Measurements from ENCODE around the gene HEG1.

HEG1 gene

DNA sequence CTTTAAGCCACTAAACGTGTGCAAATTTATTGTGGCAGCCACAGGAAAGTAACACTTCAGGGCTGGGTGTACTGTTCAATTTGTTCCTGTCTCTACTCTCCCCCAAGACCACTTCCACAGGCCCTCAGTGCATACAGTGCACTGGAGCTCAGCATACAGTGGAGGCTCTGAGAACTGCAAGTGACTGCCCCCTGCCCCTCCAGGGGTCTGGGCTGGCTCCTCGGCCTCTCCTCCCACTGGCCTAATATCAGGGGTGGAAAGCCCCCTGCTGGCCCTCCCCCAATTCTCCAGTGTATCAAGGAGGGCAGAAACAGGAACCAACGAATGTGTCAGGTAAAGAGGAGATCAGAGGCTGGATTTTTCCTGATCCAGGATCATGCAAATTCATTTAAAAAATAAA, 19.9 kb upstream of the HEG1 start:
- Histone ChIP-seq H4K8ac (ENCODE audit: low read depth, low read length) (no peak overlapping the region), H3K79me1 (ENCODE audit: low read depth, low read length) (no peaks in the 10 kb centered on the region), H3K27me3 (ENCODE audit: control insufficient read depth in 3 of 3, insufficient read depth in 3 of 3, low read depth in 1 of 3, low read length in 3 of 3) (no peaks in the 10 kb centered on the region), H2AFZ (ENCODE audit: low read length) (peak overlapping the region; percentile 53), H3K9me3 (replicated peaks in 1 of 2; ENCODE audit: control insufficient read depth in 2 of 2, insufficient read depth in 1 of 2, low read depth in 1 of 2, low read length in 2 of 2) (no peaks in the 10 kb centered on the region), H3K4ac (ENCODE audit: low read length) (no peak overlapping the region), H3K14ac (ENCODE audit: low read length) (no peak overlapping the region), H2BK120ac (ENCODE audit: low read depth, low read length) (no peak overlapping the region), H3K36me3 (replicated peaks in 1 of 2; ENCODE audit: control insufficient read depth in 2 of 2, insufficient read depth in 2 of 2, low read length in 2 of 2) (peaks cover 0 to 4% of the 10 kb centered on the region in 2 donors), H3K23ac (ENCODE audit: low read depth, low read length, poor library complexity) (no peak overlapping the region), H3K4me3 (ENCODE audit: low read length in 2 of 2) (no peak overlapping the region), H2BK15ac (ENCODE audit: low read length) (peak overlapping the region; percentile 1), H3K4me2 (ENCODE audit: insufficient read depth, low read length, poor library complexity, severe bottlenecking) (no peak overlapping the region), H3K4me1 (ENCODE audit: control insufficient read depth in 2 of 2, insufficient read depth in 1 of 2, low read depth in 1 of 2, low read length in 2 of 2) (peaks cover 2% of the 10 kb centered on the region in 2 donors), H3K27ac (replicated peaks; ENCODE audit: low read length) (no peak overlapping the region), H3K18ac (ENCODE audit: low read length) (no peak overlapping the region), H2AK5ac (ENCODE audit: low read depth, low read length) (no peak overlapping the region), H2BK12ac (ENCODE audit: low read length) (no peak overlapping the region), H3K9ac (ENCODE audit: low read depth, low read length, poor library complexity) (no peak overlapping the region), H4K91ac (ENCODE audit: low read depth, low read length, poor library complexity) (no peak overlapping the region), H2BK5ac (ENCODE audit: low read length) (no peak overlapping the region)
- DNase-seq (ENCODE audit: low spot score): no peak
- WGBS, 2 donors (ENCODE audit: extremely low coverage in 2 of 2, insufficient read length in 2 of 2, insufficient replicate concordance in 1 of 2): no CpG with 5 or more reads among the region's 3 CpGs

DNA sequence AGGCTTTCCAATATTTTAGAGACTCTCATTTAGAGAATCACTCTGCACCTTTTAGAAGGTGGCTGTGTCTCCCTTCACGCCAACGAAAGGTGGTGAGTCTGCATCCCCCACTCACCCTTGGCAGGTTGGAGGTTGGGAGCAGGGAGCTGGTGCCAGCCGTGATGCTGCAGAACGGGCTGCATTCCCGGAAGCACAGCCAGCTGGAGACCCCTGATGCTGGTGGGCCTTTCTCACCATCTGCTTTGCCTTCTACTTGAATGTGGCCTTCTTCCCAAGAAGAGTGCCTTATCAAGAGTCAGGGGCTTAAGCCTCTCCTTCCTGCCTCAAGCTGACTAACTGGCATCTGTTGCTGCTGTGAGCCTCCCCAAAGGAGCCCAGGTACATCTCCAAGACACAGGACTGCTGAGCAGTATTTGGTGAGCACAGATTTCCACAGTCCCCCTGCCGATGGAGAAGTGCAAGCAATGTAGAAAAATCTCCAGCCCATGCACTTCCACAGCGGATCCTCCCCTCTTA, 17.7 kb upstream of the HEG1 start:
- no peak overlapping the region for H2AK5ac ChIP-seq (ENCODE audit: low read depth, low read length)
- no peaks in the 10 kb centered on the region for H3K9me3 ChIP-seq (replicated peaks in 1 of 2; ENCODE audit: control insufficient read depth in 2 of 2, insufficient read depth in 1 of 2, low read depth in 1 of 2, low read length in 2 of 2)
- peak overlapping the region; percentile 7 for H3K18ac ChIP-seq (ENCODE audit: low read length)
- no CpG with 5 or more reads among the region's 7 CpGs for whole genome bisulfite sequencing, 2 donors (ENCODE audit: extremely low coverage in 2 of 2, insufficient read length in 2 of 2, insufficient replicate concordance in 1 of 2)
- no peak overlapping the region for H2BK120ac ChIP-seq (ENCODE audit: low read depth, low read length)
- H3K23ac ChIP-seq (ENCODE audit: low read depth, low read length, poor library complexity): no peak overlapping the region
- no peak overlapping the region for H2BK5ac ChIP-seq (ENCODE audit: low read length)
- H3K27me3 ChIP-seq (ENCODE audit: control insufficient read depth in 3 of 3, insufficient read depth in 3 of 3, low read depth in 1 of 3, low read length in 3 of 3): no peaks in the 10 kb centered on the region
- no peak overlapping the region for H3K4ac ChIP-seq (ENCODE audit: low read length)
- H4K8ac ChIP-seq (ENCODE audit: low read depth, low read length): no peak overlapping the region
- no peak overlapping the region for H3K4me2 ChIP-seq (ENCODE audit: insufficient read depth, low read length, poor library complexity, severe bottlenecking)
- H3K79me1 ChIP-seq (ENCODE audit: low read depth, low read length): no peaks in the 10 kb centered on the region
- H3K4me3 ChIP-seq (ENCODE audit: low read length in 2 of 2): no peak overlapping the region
- H3K9ac ChIP-seq (ENCODE audit: low read depth, low read length, poor library complexity): no peak overlapping the region
- H4K91ac ChIP-seq (ENCODE audit: low read depth, low read length, poor library complexity): no peak overlapping the region
- no peak overlapping the region for H3K14ac ChIP-seq (ENCODE audit: low read length)
- no peak overlapping the region for H2BK15ac ChIP-seq (ENCODE audit: low read length)
- no peak overlapping the region for H2BK12ac ChIP-seq (ENCODE audit: low read length)
- H3K36me3 ChIP-seq (replicated peaks in 1 of 2; ENCODE audit: control insufficient read depth in 2 of 2, insufficient read depth in 2 of 2, low read length in 2 of 2): no peaks in the 10 kb centered on the region
- no peak for DNase-seq (ENCODE audit: low spot score)
- peaks cover 2% of the 10 kb centered on the region in 2 donors for H3K4me1 ChIP-seq (ENCODE audit: control insufficient read depth in 2 of 2, insufficient read depth in 1 of 2, low read depth in 1 of 2, low read length in 2 of 2)
- no peak overlapping the region for H3K27ac ChIP-seq (replicated peaks; ENCODE audit: low read length)
- no peak overlapping the region for H2AFZ ChIP-seq (ENCODE audit: low read length)

DNA sequence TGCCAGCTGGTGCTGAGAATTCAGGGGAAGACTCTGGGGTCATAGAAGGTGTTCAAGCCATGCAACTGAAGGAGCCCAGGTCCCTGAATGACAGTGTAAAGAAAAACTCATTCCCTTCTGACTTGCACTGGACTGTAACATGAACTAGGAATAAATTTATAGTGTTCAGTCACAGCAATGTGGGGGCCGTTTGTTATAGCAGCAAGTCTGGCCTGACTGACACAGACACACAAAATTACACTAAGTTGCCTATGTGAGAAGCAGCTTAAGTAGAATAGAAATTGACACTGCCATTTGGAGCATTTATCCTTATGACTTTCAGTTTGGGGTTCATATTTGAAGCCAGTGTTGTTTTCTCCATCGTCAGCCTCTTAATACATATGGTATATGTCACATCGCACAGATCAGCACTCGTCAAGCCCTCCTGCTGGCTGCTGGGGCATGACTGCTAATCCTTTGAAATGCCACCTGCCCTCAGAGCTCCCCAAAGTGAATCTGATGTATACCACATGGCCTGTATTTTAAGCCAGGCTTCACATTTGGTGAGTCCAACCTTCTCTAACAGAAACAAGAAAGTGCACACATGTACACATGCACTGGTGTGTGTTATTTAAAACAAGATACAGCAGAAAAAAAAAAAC, 17.1 kb upstream of the HEG1 start:
- Histone ChIP-seq H3K9me3 (replicated peaks in 1 of 2; ENCODE audit: control insufficient read depth in 2 of 2, insufficient read depth in 1 of 2, low read depth in 1 of 2, low read length in 2 of 2) (no peaks in the 10 kb centered on the region), H3K4me3 (ENCODE audit: low read length in 2 of 2) (no peak overlapping the region), H2AK5ac (ENCODE audit: low read depth, low read length) (no peak overlapping the region), H3K9ac (ENCODE audit: low read depth, low read length, poor library complexity) (no peak overlapping the region), H2BK12ac (ENCODE audit: low read length) (no peak overlapping the region), H2BK5ac (ENCODE audit: low read length) (no peak overlapping the region), H3K4me2 (ENCODE audit: insufficient read depth, low read length, poor library complexity, severe bottlenecking) (no peak overlapping the region), H3K36me3 (replicated peaks in 1 of 2; ENCODE audit: control insufficient read depth in 2 of 2, insufficient read depth in 2 of 2, low read length in 2 of 2) (no peaks in the 10 kb centered on the region), H2AFZ (ENCODE audit: low read length) (no peak overlapping the region), H3K4me1 (ENCODE audit: control insufficient read depth in 2 of 2, insufficient read depth in 1 of 2, low read depth in 1 of 2, low read length in 2 of 2) (peaks cover 2% of the 10 kb centered on the region in 2 donors), H3K27me3 (ENCODE audit: control insufficient read depth in 3 of 3, insufficient read depth in 3 of 3, low read depth in 1 of 3, low read length in 3 of 3) (no peaks in the 10 kb centered on the region), H3K79me1 (ENCODE audit: low read depth, low read length) (no peaks in the 10 kb centered on the region), H2BK15ac (ENCODE audit: low read length) (no peak overlapping the region), H4K91ac (ENCODE audit: low read depth, low read length, poor library complexity) (no peak overlapping the region), H3K14ac (ENCODE audit: low read length) (no peak overlapping the region), H3K27ac (replicated peaks; ENCODE audit: low read length) (no peak overlapping the region), H3K4ac (ENCODE audit: low read length) (no peak overlapping the region), H3K23ac (ENCODE audit: low read depth, low read length, poor library complexity) (no peak overlapping the region), H3K18ac (ENCODE audit: low read length) (no peak overlapping the region), H4K8ac (ENCODE audit: low read depth, low read length) (no peak overlapping the region), H2BK120ac (ENCODE audit: low read depth, low read length) (no peak overlapping the region)
- no CpG with 5 or more reads among the region's 4 CpGs for WGBS, 2 donors (ENCODE audit: extremely low coverage in 2 of 2, insufficient read length in 2 of 2, insufficient replicate concordance in 1 of 2)
- DNase-seq (ENCODE audit: low spot score): no peak

DNA sequence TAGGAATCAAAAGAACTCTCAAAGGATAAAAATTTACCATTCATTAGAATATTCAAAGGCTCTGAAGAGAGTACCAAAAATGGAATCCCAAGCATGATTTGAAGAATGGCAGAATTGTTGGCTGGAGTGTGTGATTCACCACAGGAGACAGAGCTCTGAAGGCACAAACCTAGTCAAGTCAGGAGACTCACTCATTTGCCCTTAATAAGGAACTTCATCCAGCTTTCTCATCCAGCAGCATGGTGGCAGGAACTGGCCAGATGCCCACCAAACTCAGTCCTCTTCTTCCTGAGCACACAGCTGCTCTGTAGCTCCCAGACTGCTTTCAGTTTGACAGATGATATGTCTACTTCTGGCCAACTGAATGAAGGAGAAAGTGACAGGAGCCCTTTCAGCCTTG, 16.5 kb upstream of the HEG1 start:
- H3K27me3 ChIP-seq (ENCODE audit: control insufficient read depth in 3 of 3, insufficient read depth in 3 of 3, low read depth in 1 of 3, low read length in 3 of 3): no peaks in the 10 kb centered on the region
- H3K36me3 ChIP-seq (replicated peaks in 1 of 2; ENCODE audit: control insufficient read depth in 2 of 2, insufficient read depth in 2 of 2, low read length in 2 of 2): no peaks in the 10 kb centered on the region
- H3K23ac ChIP-seq (ENCODE audit: low read depth, low read length, poor library complexity): no peak overlapping the region
- DNase-seq (ENCODE audit: low spot score): no peak
- H2AFZ ChIP-seq (ENCODE audit: low read length): no peak overlapping the region
- H3K4me2 ChIP-seq (ENCODE audit: insufficient read depth, low read length, poor library complexity, severe bottlenecking): no peak overlapping the region
- H4K91ac ChIP-seq (ENCODE audit: low read depth, low read length, poor library complexity): no peak overlapping the region
- H2BK5ac ChIP-seq (ENCODE audit: low read length): no peak overlapping the region
- H2AK5ac ChIP-seq (ENCODE audit: low read depth, low read length): no peak overlapping the region
- no peak overlapping the region for H3K14ac ChIP-seq (ENCODE audit: low read length)
- H3K4ac ChIP-seq (ENCODE audit: low read length): no peak overlapping the region
- no peak overlapping the region for H2BK12ac ChIP-seq (ENCODE audit: low read length)
- no peaks in the 10 kb centered on the region for H3K79me1 ChIP-seq (ENCODE audit: low read depth, low read length)
- peaks cover 2% of the 10 kb centered on the region in 2 donors for H3K4me1 ChIP-seq (ENCODE audit: control insufficient read depth in 2 of 2, insufficient read depth in 1 of 2, low read depth in 1 of 2, low read length in 2 of 2)
- no peak overlapping the region for H2BK15ac ChIP-seq (ENCODE audit: low read length)
- H3K9ac ChIP-seq (ENCODE audit: low read depth, low read length, poor library complexity): no peak overlapping the region
- H4K8ac ChIP-seq (ENCODE audit: low read depth, low read length): no peak overlapping the region
- no peaks in the 10 kb centered on the region for H3K9me3 ChIP-seq (replicated peaks in 1 of 2; ENCODE audit: control insufficient read depth in 2 of 2, insufficient read depth in 1 of 2, low read depth in 1 of 2, low read length in 2 of 2)
- no peak overlapping the region for H3K18ac ChIP-seq (ENCODE audit: low read length)
- no peak overlapping the region for H3K4me3 ChIP-seq (ENCODE audit: low read length in 2 of 2)
- no peak overlapping the region for H3K27ac ChIP-seq (replicated peaks; ENCODE audit: low read length)
- H2BK120ac ChIP-seq (ENCODE audit: low read depth, low read length): no peak overlapping the region
